ENCODE data around the gene SFT2D2.

DNA sequence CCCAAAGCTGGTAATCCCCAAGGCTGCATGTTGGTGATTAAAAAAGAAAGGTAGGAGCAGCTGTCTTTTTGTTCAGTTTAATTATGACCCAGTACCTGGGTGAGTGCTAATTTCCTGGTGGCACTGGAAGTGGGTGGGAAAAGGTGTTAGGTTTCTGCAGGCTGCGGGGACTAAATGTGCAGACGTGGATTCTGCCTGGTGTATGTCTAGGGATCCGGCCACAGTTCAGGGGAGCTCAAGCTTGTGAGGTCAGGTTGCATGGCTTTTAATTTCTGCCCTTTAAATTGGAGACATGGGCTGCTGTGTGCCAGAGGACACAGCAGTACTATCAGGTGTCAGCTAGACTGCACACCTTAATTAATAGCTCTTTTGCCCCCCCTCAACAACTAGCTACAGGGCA, 34.6 kb downstream of the SFT2D2 start:
- no peak for TF ChIP-seq POLR2AphosphoS5 (IDR thresholded peaks at IDR 0.05; ENCODE audit: low read depth, low read length)
- TF ChIP-seq POLR2A (IDR thresholded peaks at IDR 0.05; ENCODE audit: low read depth, low read length) = no peak
- TF ChIP-seq TAF1 (IDR thresholded peaks at IDR 0.05; ENCODE audit: low read depth, low read length) = no peak
- no peak for TF ChIP-seq SPI1 (IDR thresholded peaks at IDR 0.05; ENCODE audit: low read depth, low read length)
- TF ChIP-seq PAX5 (IDR thresholded peaks at IDR 0.05; ENCODE audit: insufficient read depth, low read length, severe bottlenecking) = no peak
- no peak for TF ChIP-seq POU2F2 (IDR thresholded peaks at IDR 0.05; ENCODE audit: low read depth, low read length)
